C4-2B (cell line): ENCODE results near the gene STXBP1.

Source experiments
- H3K27ac ChIP-seq: fragments of 450-650 bp; 2 replicates; pipeline ENCODE4 v1.5.1; 2017
- CTCF ChIP-seq: fragments of 450-650 bp; conservative IDR thresholded peaks from 2 replicates; pipeline ENCODE4 v1.5.1; 2017; ENCODE audit warnings: mild to moderate bottlenecking
- ZFX ChIP-seq: fragments of 450-650 bp; IDR thresholded peaks from 2 replicates; pipeline ENCODE4 v1.6.1; 2017

Gene STXBP1

GRCh38 chr9:127707766-127708165 lies 95.7 kb downstream of the STXBP1 start:
- TF ChIP-seq ZFX (no peak), CTCF (no peak)

GRCh38 chr9:127708952-127709587 lies 97.0 kb downstream of the STXBP1 start:
- no peak for TF ChIP-seq ZFX
- TF ChIP-seq CTCF: no peak
- H3K27ac ChIP-seq: no peak overlapping the region

More at GRCh38 chr9:127707766-127708165, 95.7 kb downstream of the STXBP1 start:
- no peak overlapping the region for H3K27ac ChIP-seq

- no peak overlapping the region for H3K27ac ChIP-seq
- no peak for TF ChIP-seq CTCF
- TF ChIP-seq ZFX: no peak
Measured at GRCh38 chr9:127710204-127710783, 98.2 kb downstream of the STXBP1 start.

GRCh38 chr9:127711226-127711701 lies 99.2 kb downstream of the STXBP1 start:
- no peak overlapping the region for H3K27ac ChIP-seq

GRCh38 chr9:127711831-127712274 lies 99.8 kb downstream of the STXBP1 start:
- TF ChIP-seq CTCF (no peak), ZFX (no peak)
- H3K27ac ChIP-seq: no peak overlapping the region

More at GRCh38 chr9:127711226-127711701, 99.2 kb downstream of the STXBP1 start:
- TF ChIP-seq CTCF (no peak), ZFX (no peak)

- TF ChIP-seq CTCF (no peak), ZFX (no peak)
Measured at GRCh38 chr9:127712371-127712770, 100.3 kb downstream of the STXBP1 start.

GRCh38 chr9:127712867-127713266 lies 100.8 kb downstream of the STXBP1 start:
- no peak for TF ChIP-seq ZFX
- TF ChIP-seq CTCF: no peak
- no peak overlapping the region for H3K27ac ChIP-seq

More at GRCh38 chr9:127712371-127712770, 100.3 kb downstream of the STXBP1 start:
- no peak overlapping the region for H3K27ac ChIP-seq
